Left ventricle myocardium inferior (tissue), 1 donor: ENCODE data around the gene DAAM1. TPM values are rescaled to one million over a fixed set of nuclear protein-coding genes. Genes with fewer than 3 reads are reported as not detected.

Experiments
- DNase-seq: peaks from one replicate; pipeline ENCODE4 v3.0.0-alpha.2; 2020
- H3K27ac ChIP-seq: fragments of 200-600 bp; replicated peaks from 2 replicates; pipeline ENCODE4 v1.8.0; 2021
- H3K27me3 ChIP-seq: fragments of 200-600 bp; 2 replicates; pipeline ENCODE4 v1.8.0; 2021; ENCODE audit warnings: low read depth
- H3K36me3 ChIP-seq: fragments of 200-600 bp; 2 replicates; pipeline ENCODE4 v1.8.0; 2021
- H3K4me1 ChIP-seq: fragments of 200-600 bp; 2 replicates; pipeline ENCODE4 v1.8.0; 2021
- H3K4me3 ChIP-seq: fragments of 200-600 bp; 2 replicates; pipeline ENCODE4 v1.8.0; 2021; ENCODE audit warnings: mild to moderate bottlenecking, moderate library complexity
- H3K9me3 ChIP-seq: fragments of 200-600 bp; replicated peaks from 2 replicates; pipeline ENCODE4 v1.8.0; 2021
- intact Hi-C: fragments of 100-400 bp; cut with micrococcal nuclease; formaldehyde crosslinking; loops from one replicate; pipeline ENCODE4 v1.11.0; 2022
- total RNA-seq: library from RNA; stranded (reverse); fragmentation: NEBNext Ultra II Directional; extraction: Animal tissue kit (Norgen Biotek cat#: 25700); gene quantifications from one replicate; pipeline ENCODE4 v1.2.1, GENCODE V29; 2021
- TF ChIP-seq, protein P1 (sequence below): fragments of 200-600 bp; IDR thresholded peaks from 2 replicates; pipeline ENCODE4 v1.8.0; 2021; ENCODE audit warnings: antibody characterized with exemption, mild to moderate bottlenecking, borderline replicate concordance
- donor health status: DM: no; HTN: yes; CAD: no; lungs with severe emphysema.

The DAAM1 gene
- total RNA-seq, 1 donor from 2014 or later = 84.8 TPM

DNA sequence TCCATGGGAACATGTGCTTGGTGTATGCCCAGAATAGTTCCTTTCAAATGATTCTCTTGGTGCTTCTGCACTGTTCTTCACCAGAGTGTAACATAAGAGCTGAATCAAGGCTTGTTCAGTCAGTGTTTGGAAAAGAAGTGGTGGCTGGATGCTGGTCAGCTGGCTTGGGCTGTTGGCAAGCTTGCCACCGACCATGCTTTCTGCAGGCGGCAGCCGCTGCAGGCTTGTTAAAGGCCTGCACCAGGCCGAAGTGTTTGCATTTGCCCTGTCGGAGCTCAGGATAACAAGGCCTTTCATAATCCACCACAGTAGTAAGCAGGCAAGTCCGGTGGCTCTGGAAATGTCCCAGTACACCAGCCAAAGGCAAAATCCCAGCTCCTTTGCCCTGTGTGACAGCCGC lies 26.9 kb downstream of the DAAM1 start:
- intact Hi-C loops = no loop called here
- Histone ChIP-seq H3K27ac (peak overlapping the region; percentile 79), H3K4me3 (no peak overlapping the region), H3K36me3 (no peaks in the 10 kb centered on the region), H3K27me3 (no peaks in the 10 kb centered on the region), H3K9me3 (no peaks in the 10 kb centered on the region), H3K4me1 (peaks cover 100% of the 10 kb centered on the region)
- DNase-seq = peak; percentile 80
- TF ChIP-seq, protein P1, sequence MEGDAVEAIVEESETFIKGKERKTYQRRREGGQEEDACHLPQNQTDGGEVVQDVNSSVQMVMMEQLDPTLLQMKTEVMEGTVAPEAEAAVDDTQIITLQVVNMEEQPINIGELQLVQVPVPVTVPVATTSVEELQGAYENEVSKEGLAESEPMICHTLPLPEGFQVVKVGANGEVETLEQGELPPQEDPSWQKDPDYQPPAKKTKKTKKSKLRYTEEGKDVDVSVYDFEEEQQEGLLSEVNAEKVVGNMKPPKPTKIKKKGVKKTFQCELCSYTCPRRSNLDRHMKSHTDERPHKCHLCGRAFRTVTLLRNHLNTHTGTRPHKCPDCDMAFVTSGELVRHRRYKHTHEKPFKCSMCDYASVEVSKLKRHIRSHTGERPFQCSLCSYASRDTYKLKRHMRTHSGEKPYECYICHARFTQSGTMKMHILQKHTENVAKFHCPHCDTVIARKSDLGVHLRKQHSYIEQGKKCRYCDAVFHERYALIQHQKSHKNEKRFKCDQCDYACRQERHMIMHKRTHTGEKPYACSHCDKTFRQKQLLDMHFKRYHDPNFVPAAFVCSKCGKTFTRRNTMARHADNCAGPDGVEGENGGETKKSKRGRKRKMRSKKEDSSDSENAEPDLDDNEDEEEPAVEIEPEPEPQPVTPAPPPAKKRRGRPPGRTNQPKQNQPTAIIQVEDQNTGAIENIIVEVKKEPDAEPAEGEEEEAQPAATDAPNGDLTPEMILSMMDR = no peak

DNA sequence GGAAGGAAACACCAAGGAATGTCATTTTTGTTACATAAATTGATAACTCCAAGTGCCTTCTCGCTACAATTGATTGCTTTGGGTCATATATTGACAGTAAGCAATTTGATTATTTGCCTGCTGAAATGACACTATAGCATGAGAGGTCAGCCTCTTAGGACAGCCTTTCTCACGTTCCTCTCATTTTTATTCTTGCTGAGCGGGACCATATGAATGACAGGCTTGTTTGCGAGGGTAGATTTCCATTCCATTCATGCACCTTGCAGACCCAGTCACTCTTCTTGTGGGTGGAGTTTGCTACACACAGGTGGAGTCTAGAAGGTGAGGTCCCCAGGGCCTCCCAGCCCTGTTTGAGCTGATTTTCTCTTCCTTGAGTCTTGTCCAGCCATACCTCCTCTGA lies 27.3 kb downstream of the DAAM1 start:
- peak overlapping the region; percentile 79 for H3K27ac ChIP-seq
- no peaks in the 10 kb centered on the region for H3K27me3 ChIP-seq
- no peak for DNase-seq
- TF ChIP-seq, protein P1 = no peak
- no peaks in the 10 kb centered on the region for H3K9me3 ChIP-seq
- no peaks in the 10 kb centered on the region for H3K36me3 ChIP-seq
- intact Hi-C loops = no loop called here
- no peak overlapping the region for H3K4me3 ChIP-seq
- H3K4me1 ChIP-seq = peaks cover 100% of the 10 kb centered on the region

DNA sequence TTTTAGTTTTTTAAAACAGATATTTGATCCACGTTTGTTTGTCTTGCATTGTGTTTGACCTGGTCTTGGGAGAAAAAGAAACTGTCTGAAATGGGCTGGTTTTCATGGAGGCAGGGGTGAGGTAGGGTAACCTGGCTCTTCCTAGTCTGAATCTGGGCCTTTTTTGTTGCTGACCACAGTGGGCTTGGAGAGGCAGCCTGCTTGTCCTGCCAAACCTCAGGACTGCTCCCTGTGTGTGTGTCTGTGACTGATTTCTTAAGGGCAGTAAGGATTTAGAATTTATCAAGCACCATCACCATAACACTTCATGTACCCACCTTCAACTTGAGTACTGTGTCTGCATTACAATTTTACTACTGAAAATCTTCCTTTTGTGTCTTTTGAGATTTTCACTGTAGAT lies 28.5 kb downstream of the DAAM1 start:
- TF ChIP-seq, protein P1 = no peak
- peak overlapping the region; percentile 79 for H3K27ac ChIP-seq
- DNase-seq = no peak
- no peak overlapping the region for H3K4me3 ChIP-seq
- no peaks in the 10 kb centered on the region for H3K27me3 ChIP-seq
- peaks cover 100% of the 10 kb centered on the region for H3K4me1 ChIP-seq
- H3K9me3 ChIP-seq = no peaks in the 10 kb centered on the region
- no peaks in the 10 kb centered on the region for H3K36me3 ChIP-seq
- intact Hi-C loops = no loop called here

DNA sequence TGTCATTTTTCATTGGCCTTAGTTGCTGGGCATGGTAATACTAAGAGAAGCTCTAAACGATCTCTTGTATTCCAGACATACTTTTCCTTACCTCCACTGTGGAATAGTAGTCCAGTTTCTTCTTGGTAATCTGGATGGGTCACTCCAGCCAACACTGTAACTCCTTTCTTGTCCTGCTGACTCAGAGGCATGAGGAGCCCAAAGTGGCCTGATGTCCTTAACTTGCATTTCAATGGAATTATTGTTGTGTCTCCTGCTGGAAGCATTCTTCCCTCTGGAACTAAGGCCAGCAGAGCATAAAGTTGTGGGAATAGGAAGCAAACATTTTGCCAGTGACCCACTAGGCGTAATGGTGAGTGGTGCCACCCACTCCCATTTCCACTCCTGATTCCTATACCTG lies 33.1 kb downstream of the DAAM1 start:
- H3K36me3 ChIP-seq = no peaks in the 10 kb centered on the region
- TF ChIP-seq, protein P1 = no peak
- H3K9me3 ChIP-seq = no peaks in the 10 kb centered on the region
- DNase-seq = no peak
- H3K27ac ChIP-seq = peak overlapping the region; percentile 7
- peaks cover 97% of the 10 kb centered on the region for H3K4me1 ChIP-seq
- intact Hi-C loops = no loop called here
- H3K4me3 ChIP-seq = no peak overlapping the region
- H3K27me3 ChIP-seq = no peaks in the 10 kb centered on the region

DNA sequence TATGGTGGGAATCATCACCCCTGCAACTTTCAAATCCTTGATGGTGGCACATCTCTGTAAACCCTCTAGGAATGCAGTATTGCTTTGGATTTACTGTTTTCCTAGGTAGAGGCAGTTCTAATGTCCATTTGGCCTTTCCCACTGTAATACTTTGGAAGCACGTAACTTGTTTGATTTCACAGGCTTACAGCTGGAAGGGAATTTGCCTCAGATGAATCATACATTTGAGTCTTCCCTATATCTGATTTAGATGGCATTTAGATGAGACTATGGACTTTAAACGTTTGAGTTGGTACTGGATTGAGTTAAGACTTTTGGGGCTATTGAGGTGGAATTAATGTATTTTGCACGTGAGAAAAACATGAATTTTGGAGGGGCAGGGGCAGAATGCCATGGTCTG lies 35.9 kb downstream of the DAAM1 start:
- Histone ChIP-seq H3K4me1 (peaks cover 97% of the 10 kb centered on the region), H3K27me3 (no peaks in the 10 kb centered on the region)
- intact Hi-C loops = no loop called here

More for the DNA sequence above, 35.9 kb downstream of the DAAM1 start:
- DNase-seq = no peak
- Histone ChIP-seq H3K4me3 (no peak overlapping the region), H3K36me3 (no peaks in the 10 kb centered on the region), H3K9me3 (no peaks in the 10 kb centered on the region), H3K27ac (peak overlapping the region; percentile 51)
- TF ChIP-seq, protein P1 = no peak
